Loucy (cell line): ENCODE data around the gene HOXA3.

ENCODE experiments used
- EZH2phosphoT487 ChIP-seq: fragments of 200-600 bp; IDR thresholded peaks from 2 replicates; pipeline ENCODE4 v1.6.1; 2018; ENCODE audit warnings: antibody characterized with exemption, mild to moderate bottlenecking, moderate library complexity, borderline replicate concordance
- TF ChIP-seq, protein P1 (sequence below): fragments of 200-600 bp; sonication (generic); conservative IDR thresholded peaks from 2 replicates; pipeline ENCODE4 v1.5.1; 2014; ENCODE audit warnings: mild to moderate bottlenecking, antibody characterized with exemption, low read length

DNA sequence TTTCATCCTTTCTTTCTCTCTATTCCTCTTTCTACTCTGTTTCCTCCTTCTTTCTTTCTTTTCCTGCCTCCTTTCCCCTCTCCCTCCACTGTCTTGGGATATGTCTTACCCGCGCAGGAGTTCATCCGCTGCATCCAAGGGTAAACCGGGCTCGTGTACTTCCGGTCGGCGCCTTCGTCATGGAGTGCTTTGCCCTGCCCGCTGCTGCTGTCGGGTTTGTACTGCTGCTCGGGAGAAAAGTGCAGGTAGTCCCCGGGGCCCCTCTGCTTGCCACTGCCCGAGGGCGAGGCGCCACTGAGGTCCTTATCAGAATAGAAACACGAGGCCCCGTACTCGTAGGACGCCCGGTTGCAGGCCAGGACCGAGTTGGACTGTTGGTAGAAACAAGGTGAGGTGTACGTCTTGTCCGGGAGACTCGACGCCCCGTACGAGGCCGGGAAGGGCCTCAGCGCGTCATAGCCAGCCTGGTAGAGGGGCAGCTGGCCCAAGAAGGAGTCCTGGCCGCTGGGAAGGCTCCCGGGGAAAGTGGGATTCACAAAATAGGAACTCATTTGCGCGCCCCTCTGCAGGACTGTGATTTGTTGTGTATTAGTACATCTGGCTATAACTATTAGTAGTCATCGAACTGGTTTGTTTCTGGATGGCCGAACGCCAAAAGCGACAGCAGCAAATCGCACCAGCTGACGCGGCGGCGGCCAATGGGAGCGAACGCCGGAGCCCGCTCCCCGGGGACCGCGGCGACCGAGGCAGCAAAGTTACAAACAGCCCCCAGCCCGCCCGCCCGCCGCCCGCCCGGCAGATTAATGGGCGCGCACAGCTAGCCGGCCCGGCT is 5.0 kb downstream of the HOXA3 start, which contains the start of gene HOXA6:
- TF ChIP-seq, protein P1, sequence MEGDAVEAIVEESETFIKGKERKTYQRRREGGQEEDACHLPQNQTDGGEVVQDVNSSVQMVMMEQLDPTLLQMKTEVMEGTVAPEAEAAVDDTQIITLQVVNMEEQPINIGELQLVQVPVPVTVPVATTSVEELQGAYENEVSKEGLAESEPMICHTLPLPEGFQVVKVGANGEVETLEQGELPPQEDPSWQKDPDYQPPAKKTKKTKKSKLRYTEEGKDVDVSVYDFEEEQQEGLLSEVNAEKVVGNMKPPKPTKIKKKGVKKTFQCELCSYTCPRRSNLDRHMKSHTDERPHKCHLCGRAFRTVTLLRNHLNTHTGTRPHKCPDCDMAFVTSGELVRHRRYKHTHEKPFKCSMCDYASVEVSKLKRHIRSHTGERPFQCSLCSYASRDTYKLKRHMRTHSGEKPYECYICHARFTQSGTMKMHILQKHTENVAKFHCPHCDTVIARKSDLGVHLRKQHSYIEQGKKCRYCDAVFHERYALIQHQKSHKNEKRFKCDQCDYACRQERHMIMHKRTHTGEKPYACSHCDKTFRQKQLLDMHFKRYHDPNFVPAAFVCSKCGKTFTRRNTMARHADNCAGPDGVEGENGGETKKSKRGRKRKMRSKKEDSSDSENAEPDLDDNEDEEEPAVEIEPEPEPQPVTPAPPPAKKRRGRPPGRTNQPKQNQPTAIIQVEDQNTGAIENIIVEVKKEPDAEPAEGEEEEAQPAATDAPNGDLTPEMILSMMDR = no peak
- TF ChIP-seq EZH2phosphoT487 = no peak
